ENCODE data around the gene FXYD2.

FXYD2 gene

DNA sequence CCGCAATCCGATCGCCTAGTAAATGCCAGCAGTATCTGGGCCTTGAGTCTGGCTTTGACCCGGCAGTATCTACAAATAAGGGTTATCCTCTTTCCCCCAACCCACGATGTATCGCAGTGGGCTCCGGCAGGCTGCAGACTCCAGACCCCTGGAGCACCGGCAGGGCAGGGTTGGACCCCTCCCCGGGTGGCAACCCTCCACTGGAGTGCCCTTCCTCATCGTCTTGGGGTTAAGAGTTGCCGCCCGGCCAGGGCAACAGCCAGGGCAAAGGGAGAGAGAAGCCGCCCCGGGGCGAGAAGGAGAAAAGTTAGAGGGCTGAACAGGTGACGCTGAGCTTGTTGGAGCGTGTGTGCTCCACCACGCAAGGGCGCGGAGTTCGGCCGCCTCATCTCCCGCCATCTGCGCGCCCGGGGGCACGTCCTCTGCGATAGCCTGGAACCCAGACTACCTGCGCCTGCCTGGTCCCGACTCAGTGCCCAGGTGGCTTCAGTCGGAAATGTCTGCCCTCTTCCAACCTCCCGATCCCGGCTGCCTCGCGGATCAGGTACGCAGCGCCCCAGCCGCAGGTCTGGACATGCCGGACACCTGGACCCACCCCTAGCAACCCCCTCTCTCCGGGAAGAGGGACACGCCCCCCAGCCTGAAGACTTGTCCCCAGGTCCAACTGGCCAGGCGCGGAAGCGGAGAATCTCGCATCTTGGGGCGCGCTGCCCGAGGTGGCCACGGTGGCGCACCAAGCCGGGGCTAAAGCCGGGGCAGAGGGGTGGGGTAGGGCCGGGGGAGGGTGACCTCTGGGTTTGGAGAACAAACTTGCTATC lies 28.7 kb downstream of the FXYD2 start:
- no peaks in the 10 kb centered on the region for H3K36me3 ChIP-seq (ENCODE audit: insufficient read depth, low read length)
- peak overlapping the region; percentile 52 for H3K9ac ChIP-seq (ENCODE audit: low read depth, low read length)
- no peaks in the 10 kb centered on the region; the same call in 1 of the 2 replicates for H3K4me1 ChIP-seq (ENCODE audit: insufficient read depth, low read length)
- no peaks in the 10 kb centered on the region for H3K9me3 ChIP-seq (ENCODE audit: control insufficient read depth, insufficient read depth, low read length)

GRCh38 chr11:117794772-117795629 lies 29.5 kb downstream of the FXYD2 start:
- H3K9ac ChIP-seq (ENCODE audit: low read depth, low read length): peak overlapping the region; percentile 52
- no peaks in the 10 kb centered on the region for H3K9me3 ChIP-seq (ENCODE audit: control insufficient read depth, insufficient read depth, low read length)
- no peaks in the 10 kb centered on the region; the same call in 1 of the 2 replicates for H3K4me1 ChIP-seq (ENCODE audit: insufficient read depth, low read length)
- H3K36me3 ChIP-seq (ENCODE audit: insufficient read depth, low read length): no peaks in the 10 kb centered on the region

GRCh38 chr11:117794135-117794534 lies 30.4 kb downstream of the FXYD2 start:
- H3K36me3 ChIP-seq (ENCODE audit: insufficient read depth, low read length): no peaks in the 10 kb centered on the region
- no peaks in the 10 kb centered on the region; the same call in 1 of the 2 replicates for H3K4me1 ChIP-seq (ENCODE audit: insufficient read depth, low read length)
- H3K9me3 ChIP-seq (ENCODE audit: control insufficient read depth, insufficient read depth, low read length): no peaks in the 10 kb centered on the region
- no peak overlapping the region for H3K9ac ChIP-seq (ENCODE audit: low read depth, low read length)

- Histone ChIP-seq H3K9me3 (ENCODE audit: control insufficient read depth, insufficient read depth, low read length) (no peaks in the 10 kb centered on the region), H3K9ac (ENCODE audit: low read depth, low read length) (no peak overlapping the region), H3K36me3 (ENCODE audit: insufficient read depth, low read length) (no peaks in the 10 kb centered on the region), H3K4me1 (ENCODE audit: insufficient read depth, low read length) (no peaks in the 10 kb centered on the region; the same call in 1 of the 2 replicates)
Measured at GRCh38 chr11:117793583-117793982, 31.0 kb downstream of the FXYD2 start.

DNA sequence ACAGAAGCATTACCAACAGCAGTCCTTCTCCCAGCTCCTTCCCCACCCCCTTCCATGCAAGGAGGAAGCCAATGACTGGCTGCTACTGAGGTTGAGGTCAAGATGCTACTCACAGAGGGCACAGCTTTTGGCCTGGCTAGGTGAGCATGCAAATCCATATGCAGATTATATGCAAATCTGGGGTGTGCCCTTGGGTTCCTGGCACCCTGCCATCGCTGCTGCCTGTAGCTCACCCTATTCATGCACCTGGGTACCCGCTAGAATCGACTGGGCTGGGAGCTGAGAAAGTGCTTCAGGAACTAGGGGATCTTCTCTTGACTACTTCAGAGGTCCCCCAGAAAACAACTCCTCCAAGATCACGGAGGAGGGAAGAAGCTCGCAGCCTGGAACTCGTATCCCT lies 31.6 kb downstream of the FXYD2 start:
- Histone ChIP-seq H3K36me3 (ENCODE audit: insufficient read depth, low read length) (no peaks in the 10 kb centered on the region), H3K4me1 (ENCODE audit: insufficient read depth, low read length) (no peaks in the 10 kb centered on the region; the same call in 1 of the 2 replicates), H3K9ac (ENCODE audit: low read depth, low read length) (no peak overlapping the region), H3K9me3 (ENCODE audit: control insufficient read depth, insufficient read depth, low read length) (no peaks in the 10 kb centered on the region)

- Histone ChIP-seq H3K36me3 (ENCODE audit: insufficient read depth, low read length) (no peaks in the 10 kb centered on the region), H3K9ac (ENCODE audit: low read depth, low read length) (no peak overlapping the region), H3K9me3 (ENCODE audit: control insufficient read depth, insufficient read depth, low read length) (no peaks in the 10 kb centered on the region), H3K4me1 (ENCODE audit: insufficient read depth, low read length) (no peaks in the 10 kb centered on the region; the same call in 1 of the 2 replicates)
Measured at GRCh38 chr11:117792241-117792640, 32.3 kb downstream of the FXYD2 start.

- Histone ChIP-seq H3K9ac (ENCODE audit: low read depth, low read length) (no peak overlapping the region), H3K36me3 (ENCODE audit: insufficient read depth, low read length) (no peaks in the 10 kb centered on the region)
Measured at GRCh38 chr11:117790279-117790678, 34.3 kb downstream of the FXYD2 start.

GRCh38 chr11:117789241-117789640 lies 35.3 kb downstream of the FXYD2 start:
- peaks cover 11% of the 10 kb centered on the region; the same call in 1 of the 2 replicates for H3K4me1 ChIP-seq (ENCODE audit: insufficient read depth, low read length)
- H3K9ac ChIP-seq (ENCODE audit: low read depth, low read length): no peak overlapping the region
- H3K9me3 ChIP-seq (ENCODE audit: control insufficient read depth, insufficient read depth, low read length): no peaks in the 10 kb centered on the region
- H3K36me3 ChIP-seq (ENCODE audit: insufficient read depth, low read length): no peaks in the 10 kb centered on the region

More at GRCh38 chr11:117790279-117790678, 34.3 kb downstream of the FXYD2 start:
- H3K9me3 ChIP-seq (ENCODE audit: control insufficient read depth, insufficient read depth, low read length): no peaks in the 10 kb centered on the region
- 0 out of 2 replicates have a peak, but pooled peaks cover 8% of the 10 kb centered on the region for H3K4me1 ChIP-seq (ENCODE audit: insufficient read depth, low read length)

GRCh38 chr11:117786135-117786870 lies 38.2 kb downstream of the FXYD2 start:
- no peaks in the 10 kb centered on the region for H3K36me3 ChIP-seq (ENCODE audit: insufficient read depth, low read length)
- no peaks in the 10 kb centered on the region for H3K9me3 ChIP-seq (ENCODE audit: control insufficient read depth, insufficient read depth, low read length)
- H3K9ac ChIP-seq (ENCODE audit: low read depth, low read length): no peak overlapping the region
- peaks cover 11% of the 10 kb centered on the region; the same call in 1 of the 2 replicates for H3K4me1 ChIP-seq (ENCODE audit: insufficient read depth, low read length)

GRCh38 chr11:117782101-117782500 lies 42.4 kb downstream of the FXYD2 start:
- H3K9ac ChIP-seq (ENCODE audit: low read depth, low read length): no peak overlapping the region
- no peaks in the 10 kb centered on the region for H3K36me3 ChIP-seq (ENCODE audit: insufficient read depth, low read length)
- H3K9me3 ChIP-seq (ENCODE audit: control insufficient read depth, insufficient read depth, low read length): no peaks in the 10 kb centered on the region
- H3K4me1 ChIP-seq (ENCODE audit: insufficient read depth, low read length): peaks cover 11% of the 10 kb centered on the region; the same call in 1 of the 2 replicates

- Histone ChIP-seq H3K36me3 (ENCODE audit: insufficient read depth, low read length) (no peaks in the 10 kb centered on the region), H3K9ac (ENCODE audit: low read depth, low read length) (no peak overlapping the region), H3K9me3 (ENCODE audit: control insufficient read depth, insufficient read depth, low read length) (no peaks in the 10 kb centered on the region), H3K4me1 (ENCODE audit: insufficient read depth, low read length) (peaks cover 11% of the 10 kb centered on the region; the same call in 1 of the 2 replicates)
Measured at GRCh38 chr11:117781627-117782026, 42.9 kb downstream of the FXYD2 start.

- Histone ChIP-seq H3K9ac (ENCODE audit: low read depth, low read length) (no peak overlapping the region), H3K36me3 (ENCODE audit: insufficient read depth, low read length) (no peaks in the 10 kb centered on the region), H3K4me1 (ENCODE audit: insufficient read depth, low read length) (peaks cover 4% of the 10 kb centered on the region; the same call in 1 of the 2 replicates), H3K9me3 (ENCODE audit: control insufficient read depth, insufficient read depth, low read length) (no peaks in the 10 kb centered on the region)
Measured at GRCh38 chr11:117780456-117780855, 44.1 kb downstream of the FXYD2 start.

GRCh38 chr11:117774553-117774952 lies 50.0 kb downstream of the FXYD2 start:
- Histone ChIP-seq H3K9me3 (ENCODE audit: control insufficient read depth, insufficient read depth, low read length) (no peaks in the 10 kb centered on the region), H3K4me1 (ENCODE audit: insufficient read depth, low read length) (no peaks in the 10 kb centered on the region)

DNA sequence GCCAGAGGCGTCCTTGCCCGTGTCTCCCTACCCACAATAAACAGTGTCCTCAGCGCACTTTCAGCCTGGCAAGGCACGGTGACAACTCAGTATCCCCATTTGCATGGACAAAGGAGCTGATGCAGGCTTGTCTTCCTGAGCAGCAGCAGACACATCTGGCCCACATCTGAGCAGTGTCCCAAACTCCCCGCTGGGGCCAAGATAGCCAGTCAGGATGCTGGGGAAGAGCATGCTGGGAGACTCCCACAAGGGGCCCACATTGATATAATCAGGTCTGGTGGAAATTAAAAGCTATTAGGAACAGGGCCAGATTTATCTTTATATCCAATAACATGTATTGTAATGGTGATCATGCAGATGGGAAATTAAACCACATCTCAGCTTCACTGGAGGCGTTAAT lies 52.2 kb downstream of the FXYD2 start:
- no peak overlapping the region for H3K9ac ChIP-seq (ENCODE audit: low read depth, low read length)
- H3K4me1 ChIP-seq (ENCODE audit: insufficient read depth, low read length): no peaks in the 10 kb centered on the region
- no peaks in the 10 kb centered on the region; the same call in 1 of the 2 replicates for H3K36me3 ChIP-seq (ENCODE audit: insufficient read depth, low read length)
- no peaks in the 10 kb centered on the region for H3K9me3 ChIP-seq (ENCODE audit: control insufficient read depth, insufficient read depth, low read length)

More at GRCh38 chr11:117774553-117774952, 50.0 kb downstream of the FXYD2 start:
- Histone ChIP-seq H3K9ac (ENCODE audit: low read depth, low read length) (no peak overlapping the region), H3K36me3 (ENCODE audit: insufficient read depth, low read length) (no peaks in the 10 kb centered on the region)
